Suppressor macrophage treated with lipopolysaccharide for 4 hours (primary cell): ENCODE results near the gene CASP9.
A peak's percentile ranks its signal among the peaks of the same experiment; 100 is the strongest.

Experiments
- DNase-seq: peaks from one replicate; pipeline ENCODE4 v3.0.0-alpha.2; 2020

Gene CASP9

DNA sequence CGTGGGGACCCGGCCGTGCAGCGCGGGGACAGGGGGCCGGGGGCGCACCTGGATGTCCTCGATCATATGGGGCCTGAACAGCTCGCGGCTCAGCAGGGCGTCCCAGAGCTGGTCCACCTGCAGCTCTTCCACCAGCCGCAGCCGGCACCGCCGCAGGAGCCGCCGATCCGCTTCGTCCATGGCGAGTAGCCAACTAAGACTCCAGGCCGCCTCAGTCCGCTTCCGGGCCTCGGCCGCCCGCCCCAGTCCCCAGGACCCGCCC, at the start of gene CASP9:
Gene CASP9 (minus strand): TSS at position 195 of the 262 bp plus-strand sequence. CDS start 15 bp downstream, at position 180.
- no peak for DNase-seq

DNA sequence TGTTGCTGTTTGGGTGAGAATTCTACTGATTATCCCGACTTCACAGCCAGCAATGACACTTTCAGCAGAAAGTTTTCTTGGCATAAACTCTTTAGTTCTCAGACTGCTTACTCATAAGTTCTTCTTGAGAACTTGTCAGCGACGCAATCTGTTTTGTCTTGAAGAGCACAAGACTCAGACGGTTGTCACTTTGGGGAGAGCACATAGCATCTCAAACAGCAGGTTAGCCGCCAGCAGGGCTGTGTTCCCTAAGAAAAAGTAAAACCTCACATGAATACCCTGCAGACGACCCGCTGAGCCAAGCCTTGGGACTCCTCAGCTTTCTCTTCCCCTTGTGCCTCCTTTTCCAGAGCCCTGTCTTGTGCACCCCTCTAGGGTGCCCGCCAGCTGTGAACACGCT, 49.5 kb upstream of the CASP9 start:
- DNase-seq, result no peak

DNA sequence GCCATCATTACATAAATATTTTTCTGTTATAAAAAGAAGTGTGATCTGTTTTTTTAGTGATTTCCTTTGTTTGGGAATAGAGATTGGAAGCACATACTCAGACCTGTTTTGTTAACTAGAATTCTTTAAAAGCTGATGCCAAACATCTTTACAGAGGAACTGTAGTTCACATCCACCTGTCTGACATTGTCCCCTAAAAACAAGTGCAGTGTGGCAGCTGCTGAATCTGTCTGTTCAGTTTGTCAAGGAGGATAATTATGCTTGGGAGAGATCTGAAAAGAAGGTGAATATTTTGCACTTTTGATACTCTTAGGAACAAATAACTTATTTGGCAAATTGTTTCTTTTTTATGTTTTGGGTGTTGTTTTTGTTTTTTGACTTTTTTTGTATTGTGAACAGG, 47.3 kb upstream of the CASP9 start:
- DNase-seq, result no peak

DNA sequence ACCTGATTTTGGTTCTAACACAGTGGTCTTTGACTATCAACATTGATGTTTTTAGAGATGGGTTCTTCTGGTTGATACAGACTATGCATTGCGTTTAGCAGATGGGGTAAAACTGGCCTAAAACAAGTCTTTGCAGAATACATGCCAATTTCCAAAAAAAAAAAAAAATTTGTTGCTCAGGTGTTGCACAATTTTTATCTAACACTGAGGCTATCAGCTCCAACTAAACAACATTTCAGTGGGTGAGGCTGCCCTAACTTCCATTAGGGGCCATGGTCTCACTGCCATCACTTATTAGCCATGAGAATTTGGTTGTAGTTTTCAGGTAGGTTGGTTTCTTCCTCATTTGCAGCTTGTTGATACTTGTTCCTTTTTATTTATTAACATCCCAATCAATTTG, 46.8 kb upstream of the CASP9 start:
- no peak for DNase-seq

DNA sequence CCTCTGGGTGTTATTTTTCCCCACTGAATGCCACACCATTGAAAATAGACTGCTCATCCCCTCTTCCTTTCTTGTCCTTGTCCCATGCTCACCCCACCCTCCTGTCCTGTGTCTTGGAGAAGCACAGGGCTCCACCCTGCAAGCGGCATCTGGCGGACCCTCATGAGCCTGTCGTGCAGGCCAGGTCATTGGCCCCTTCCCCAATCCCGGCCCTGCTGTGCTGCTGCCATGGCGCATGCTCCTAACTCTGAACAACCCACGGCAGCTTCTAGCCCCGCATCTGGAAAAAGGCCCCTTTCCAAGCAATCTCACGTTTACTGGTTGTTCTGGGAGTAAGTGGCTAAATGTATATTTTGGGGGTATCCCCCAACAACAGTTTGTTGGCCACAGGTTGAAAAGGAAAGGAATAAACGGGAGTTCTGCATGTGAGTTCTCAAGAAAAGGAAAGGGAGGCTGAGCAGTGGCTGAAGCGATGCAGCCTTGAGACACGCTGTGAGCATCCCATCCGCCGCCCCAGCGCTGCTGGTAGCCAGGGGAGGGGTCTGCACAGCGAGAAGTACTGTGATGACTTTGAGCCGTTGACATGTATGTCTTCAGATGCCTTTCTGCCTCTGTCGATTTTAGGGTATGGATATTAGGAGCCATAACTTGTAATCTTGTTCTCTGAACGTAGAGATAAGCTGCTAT, 44.5 kb upstream of the CASP9 start:
- no peak for DNase-seq

DNA sequence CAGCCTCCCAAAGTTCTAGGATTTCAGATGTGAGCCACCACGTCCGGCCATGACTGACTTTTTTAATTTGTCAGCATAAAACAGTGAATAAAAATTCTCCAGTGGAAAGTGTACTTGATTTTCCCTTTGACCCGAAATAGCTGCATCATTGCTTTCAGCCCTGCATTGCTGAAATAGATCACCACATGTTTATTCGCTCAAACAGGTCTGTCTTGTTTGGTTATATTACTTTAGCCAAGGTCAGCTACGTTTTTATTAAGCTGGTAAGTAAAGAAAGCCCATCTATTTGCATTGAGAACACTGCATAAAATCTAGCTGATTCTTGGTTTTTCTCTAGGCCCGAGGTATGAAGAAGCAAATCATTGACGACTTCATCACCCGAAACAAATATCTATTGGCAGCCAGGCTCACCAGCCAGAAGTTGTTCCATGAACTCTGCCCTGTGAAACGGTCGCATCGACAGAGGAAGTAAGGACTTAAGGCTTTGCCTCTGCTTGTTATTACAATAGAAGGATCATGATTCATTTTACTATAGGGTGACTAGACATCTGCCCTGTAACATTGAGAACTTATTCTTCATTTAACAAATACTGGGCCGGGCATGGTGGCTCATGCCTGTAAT, 35.3 kb upstream of the CASP9 start:
- no peak for DNase-seq

DNA sequence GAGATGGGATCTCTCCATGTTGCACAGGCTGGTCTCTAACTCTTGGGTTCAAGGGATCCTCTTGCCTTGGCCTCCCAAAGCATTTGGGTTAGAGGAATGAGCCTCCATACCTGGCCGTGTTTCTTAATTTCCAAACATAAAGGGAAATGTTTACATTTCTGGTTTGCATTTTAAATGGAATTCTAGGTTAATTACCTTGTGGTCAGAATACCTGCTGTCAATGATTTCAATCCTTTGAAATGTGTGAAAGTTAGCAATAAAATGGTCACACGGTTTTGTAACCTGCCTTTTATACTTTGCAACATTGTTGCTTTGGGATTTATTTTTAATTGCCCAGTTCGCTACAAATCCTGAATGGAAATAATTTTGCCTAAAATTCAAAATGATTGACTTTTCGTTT, 34.5 kb upstream of the CASP9 start:
- DNase-seq, result no peak

DNA sequence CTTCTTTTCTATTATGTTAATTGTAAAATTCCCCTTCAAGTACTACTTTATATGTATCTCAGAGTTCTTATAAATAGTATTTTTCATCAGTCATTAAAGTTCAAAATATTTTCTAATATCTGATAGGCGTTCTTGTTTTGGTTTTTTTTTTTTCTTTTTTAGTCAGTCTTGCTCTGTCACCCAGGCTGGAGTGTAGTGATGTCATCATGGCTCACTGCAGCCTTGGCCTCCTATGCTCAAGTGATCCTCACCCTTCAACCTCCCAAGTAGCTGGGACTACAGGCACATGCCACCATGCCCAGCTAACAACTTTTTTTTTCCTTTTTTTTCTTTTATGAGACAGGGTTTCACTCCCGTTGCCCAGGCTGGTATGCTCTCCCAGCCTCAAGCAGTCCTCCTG, 33.6 kb upstream of the CASP9 start:
- no peak for DNase-seq

DNA sequence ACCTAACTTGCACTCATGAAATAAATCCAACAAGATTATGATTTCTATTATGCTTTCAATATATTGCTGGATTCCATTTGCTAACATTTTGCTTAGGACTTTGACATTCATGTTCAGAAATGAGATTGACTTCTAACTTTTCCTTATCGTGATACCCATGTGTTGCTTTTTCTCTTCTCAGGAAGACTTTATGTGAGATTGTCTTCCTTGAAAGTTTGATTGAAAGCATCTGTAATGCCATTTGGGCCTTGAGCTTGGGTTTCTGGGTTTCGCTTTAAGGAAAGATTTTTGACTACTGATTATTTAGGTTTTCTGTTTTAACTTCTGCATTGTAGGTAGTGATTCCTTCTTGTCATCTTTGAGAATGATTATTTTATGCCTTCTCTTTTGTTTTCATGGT, 33.0 kb upstream of the CASP9 start:
- DNase-seq, result no peak

DNA sequence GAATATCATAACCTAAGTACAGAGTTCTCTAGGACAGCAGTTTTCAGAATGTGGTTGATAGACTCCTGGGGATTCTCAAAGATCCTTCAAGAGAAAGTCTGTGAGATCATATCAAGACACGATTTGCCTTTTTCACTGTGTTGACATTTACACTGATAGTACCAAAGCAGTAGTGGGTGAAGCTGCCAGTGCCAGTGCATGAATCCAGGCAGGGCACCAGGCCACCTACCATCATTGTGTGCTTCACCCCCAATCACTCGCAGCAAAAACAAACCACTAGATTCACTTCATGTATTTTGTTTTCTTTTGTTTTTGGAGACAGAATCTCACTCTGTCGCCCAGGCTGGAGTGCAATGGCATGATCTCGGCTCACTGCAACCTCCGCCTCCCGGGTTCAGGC, 26.6 kb upstream of the CASP9 start:
- DNase-seq, result no peak

DNA sequence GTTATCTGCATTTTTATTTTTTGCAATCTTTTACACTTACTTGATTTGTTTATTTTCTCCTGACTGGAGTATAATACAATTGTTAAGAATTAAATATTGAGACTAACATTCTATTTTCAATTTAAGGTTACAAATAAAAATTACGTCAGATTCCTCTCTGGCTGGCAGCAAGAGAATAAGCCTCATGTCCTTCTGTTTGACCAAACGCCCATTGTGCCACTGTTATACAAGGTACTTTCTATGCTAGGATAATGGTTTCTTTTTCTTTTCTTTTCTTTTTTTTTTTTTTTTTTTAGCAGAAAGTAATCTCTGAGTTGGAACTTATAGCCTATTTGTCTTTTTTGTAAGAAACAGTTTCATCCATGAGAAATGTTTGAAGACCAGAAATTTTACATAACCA, 22.6 kb upstream of the CASP9 start:
- DNase-seq, result no peak

DNA sequence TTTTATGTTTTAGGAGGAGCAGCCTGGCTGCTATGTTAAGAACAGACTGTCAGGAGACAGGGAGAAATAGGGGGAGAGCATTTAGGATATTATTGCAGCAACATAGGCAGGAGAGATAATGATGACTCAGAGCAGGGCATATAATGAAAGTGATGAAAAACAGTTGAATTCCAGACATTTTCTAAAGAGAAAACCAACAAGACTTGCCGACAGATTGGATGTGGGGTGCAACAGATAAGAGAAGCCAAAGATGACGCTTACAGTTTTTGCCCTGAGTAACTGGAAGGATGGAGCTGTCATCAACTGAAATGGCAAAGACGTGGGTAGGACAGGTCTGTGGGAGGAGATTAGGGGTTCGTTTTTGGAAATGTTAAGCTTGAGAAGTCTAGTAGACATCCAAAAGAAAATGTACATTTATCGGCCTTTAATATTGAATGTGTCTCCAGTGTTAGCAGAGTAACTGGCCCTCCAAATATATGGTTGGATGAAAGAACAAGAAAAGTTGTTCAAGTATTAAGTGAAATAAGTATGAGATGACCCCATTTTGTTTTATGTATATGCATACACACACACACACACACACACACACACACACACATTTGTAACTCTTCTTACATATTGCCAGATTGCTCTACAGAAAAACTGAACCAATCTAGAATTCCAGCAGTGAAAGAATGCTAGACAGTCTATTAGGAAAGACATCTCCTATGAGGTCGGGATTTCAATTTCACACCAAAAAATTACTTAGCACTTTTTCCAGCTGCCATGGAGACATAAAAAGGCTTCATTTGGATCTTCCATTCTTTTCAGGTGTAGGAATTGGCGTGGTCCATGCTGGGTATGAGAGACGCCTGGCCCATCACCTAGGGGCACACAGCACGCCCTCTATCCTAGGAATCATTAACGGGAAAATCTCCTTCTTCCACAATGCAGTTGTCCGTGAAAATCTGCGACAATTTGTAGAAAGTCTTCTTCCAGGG, 19.9 kb upstream of the CASP9 start:
- no peak for DNase-seq

DNA sequence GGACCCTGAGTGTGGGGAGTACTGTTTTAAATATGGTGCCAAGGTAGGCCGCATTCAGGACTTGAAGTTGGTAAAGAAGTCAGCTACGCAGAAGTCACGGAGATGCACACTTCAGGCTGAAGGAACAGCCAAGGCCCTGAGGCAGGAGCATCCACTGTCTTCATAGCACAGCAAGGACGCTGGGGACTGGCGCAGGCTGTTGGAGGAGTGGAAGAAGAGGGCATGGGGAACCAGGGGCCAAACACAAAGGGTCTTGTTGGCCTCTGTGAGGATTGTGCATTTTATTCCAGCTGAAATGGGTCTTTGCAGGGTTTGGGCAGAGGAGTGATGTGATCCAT, 19.2 kb upstream of the CASP9 start:
- no peak for DNase-seq

DNA sequence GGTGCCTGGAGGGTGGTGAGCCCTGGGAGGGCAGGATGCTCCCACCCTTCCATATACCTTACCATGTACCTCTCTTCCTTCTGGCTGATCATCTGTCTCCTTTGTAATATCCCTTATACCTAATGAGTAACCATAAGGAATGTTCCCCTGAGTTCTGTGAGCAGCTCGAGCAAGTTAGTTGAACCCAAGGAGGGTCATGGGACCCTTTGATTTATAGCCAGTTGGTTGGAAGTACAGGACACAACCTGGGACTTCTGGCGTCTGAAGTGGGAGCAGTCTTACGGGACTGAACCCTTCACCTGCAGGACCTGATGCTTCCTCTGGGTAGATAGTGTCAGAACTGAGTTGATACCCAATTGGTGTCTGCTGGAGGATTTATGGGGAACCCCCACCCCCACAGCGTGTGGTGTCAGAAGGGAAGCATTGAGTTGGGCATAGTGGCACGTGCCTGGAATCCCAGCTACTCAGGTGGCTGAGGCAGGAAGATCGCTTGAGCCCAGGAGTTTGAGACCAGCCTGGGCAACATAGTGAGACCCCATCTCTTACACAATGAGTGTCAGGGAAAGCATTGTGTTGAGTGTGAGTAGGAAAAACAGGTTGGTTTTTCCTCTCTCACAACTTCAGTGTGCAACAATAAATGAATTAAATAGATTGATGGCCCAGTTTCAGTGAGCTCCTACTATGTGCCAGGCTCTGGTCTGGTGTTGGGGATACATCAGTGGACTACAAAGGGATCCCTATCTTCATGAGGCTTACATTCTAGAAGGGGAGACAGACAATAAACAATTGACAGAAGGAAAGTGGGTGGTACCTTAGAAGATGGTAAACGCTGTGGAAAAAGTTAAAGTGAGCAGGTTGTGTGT, 18.6 kb upstream of the CASP9 start:
- no peak for DNase-seq

DNA sequence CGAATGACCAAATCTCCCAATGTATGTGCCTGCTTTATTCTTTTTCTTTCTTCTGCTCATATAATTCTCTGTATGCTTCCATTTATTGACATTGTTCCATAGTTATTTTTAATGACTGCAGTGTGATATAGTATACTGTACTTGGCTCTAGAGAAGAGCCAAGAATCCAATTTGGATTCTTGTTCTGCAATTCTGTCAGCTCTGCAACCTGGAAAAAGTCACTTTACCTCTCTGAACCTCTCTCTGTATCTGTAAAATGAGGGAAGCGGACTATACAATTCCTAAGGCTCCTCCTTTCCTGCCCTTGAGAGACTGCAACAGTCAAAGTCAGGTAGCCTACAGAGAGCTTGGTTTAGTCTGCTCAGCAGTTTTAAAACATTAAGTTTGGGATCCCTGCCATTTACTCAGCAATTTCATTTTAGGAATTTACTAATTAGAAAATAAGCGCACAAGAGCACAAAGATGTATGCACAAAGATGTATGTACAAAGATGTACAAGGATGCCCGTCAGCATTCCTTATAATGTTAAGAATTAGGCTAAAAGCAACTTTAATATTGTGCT, 17.3 kb upstream of the CASP9 start:
- no peak for DNase-seq

DNA sequence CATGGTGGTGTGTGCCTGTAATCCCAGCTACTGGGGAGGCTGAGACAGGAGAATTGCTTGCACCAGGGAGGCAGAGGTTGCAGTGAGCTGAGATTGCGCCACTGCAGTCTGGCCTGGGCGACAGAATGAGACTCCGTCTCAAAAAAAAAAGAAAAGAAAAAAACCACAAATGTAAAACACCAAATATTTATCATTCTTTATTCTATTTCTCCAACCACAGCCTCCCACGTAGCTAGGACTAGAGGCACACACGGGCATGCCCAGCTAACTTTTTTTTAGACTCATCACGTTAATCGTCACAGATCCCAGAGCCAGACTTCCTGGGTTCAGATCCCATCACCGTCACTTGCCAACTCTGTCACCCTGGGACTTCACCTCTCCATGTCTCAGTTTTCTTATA, 16.2 kb upstream of the CASP9 start:
- no peak for DNase-seq

DNA sequence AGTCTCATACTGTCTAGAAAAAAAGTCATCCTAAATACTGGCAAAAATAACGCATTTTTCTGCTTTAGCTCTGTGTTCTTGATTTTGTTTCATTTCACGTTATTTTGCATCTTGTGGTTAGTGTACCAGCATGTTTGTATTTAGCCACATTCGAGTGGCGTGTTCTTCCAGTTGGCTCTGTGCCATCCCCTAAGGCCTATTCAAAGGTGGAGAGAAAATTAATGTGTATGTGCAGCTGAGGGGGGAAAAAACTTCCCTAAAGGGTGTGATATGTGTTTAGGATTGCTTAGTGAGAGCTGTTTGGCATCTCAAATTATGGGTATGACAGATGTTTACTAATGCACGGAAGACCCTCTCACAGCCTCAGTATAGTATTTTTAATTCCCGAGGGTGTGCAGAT, 14.8 kb upstream of the CASP9 start:
- no peak for DNase-seq

DNA sequence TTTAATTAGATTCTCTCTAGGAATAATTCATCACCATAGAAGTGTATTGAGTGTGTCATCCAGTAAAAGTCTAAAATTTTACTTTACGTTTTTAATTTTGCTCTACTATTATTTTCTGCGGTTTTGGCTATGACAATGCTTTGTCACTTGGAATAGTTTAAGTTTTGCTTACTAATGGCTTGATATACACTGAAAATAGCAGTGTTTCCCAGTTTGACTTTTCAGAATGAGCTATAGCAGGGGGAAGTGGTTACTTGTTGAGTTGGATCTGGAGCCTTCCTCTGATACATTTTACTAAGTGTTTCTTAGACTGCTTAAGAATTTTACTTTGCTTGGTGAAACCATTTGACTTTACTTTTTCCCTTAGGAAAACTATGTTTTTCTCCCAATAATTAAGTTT, 7.7 kb upstream of the CASP9 start:
- peak; percentile 51 for DNase-seq

DNA sequence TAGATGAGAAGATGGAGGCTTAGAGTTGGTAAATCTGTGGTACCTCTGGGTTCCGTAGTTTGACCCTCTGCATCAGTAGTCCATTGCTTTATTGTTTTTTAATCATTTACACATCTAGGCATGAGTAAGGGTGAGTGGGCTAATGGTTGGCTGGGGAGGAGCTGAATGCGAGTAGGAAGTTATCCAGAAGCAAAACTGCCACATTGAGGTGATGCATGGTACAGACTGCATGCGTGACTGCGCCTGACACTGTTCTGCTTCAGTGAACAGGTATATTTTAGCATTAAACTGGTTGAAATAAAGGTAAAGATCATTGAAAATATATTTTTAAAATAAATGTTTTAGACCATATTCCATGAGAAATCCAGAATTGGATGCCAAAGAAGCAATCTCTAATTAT, 7.0 kb upstream of the CASP9 start:
- DNase-seq, result no peak

DNA sequence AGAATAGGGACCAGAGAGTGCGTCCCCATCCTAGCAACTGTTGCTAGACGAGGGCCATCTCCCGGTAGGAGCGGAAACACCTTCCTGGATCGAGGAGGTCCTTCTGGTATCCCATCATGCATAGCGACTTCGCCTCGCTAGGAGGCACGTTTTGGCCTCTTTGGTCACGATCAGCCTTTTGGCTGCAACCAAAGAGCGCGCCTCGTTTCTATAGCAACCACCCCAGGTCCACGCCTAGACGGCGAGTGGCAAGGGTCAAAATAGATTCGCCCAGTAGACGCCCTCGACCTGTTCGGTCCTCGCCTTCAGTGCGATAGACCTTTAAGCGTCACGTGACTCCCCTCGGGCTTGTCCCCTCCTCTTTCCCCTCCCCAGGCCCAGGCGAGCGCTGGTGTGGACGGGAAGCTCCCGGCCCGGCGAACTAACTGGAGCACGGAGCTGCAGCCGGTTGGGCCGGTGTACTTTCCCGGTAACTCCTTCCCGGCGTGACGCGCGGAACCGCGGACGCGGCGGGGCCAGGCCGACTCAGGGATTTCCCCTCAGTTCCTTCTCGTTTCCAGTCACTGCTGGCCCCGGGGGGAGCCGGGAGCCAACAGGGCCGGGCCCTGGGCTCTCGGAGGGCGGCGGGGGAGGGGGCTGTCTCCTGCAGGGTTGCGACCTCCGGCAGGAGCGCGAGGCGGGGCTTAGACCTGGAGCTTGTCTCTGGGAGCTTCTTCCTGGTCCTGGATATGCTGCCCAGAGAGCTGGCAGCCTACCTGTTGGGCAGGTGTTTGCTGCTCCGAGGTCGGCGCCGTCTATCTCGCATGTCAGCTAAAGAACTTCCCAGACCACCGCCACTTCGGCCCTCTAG, 2.7 kb upstream of the CASP9 start, which contains the start of gene DNAJC16:
Gene DNAJC16 (plus strand): TSS at position 359 of the 850 bp plus-strand sequence. CDS start 2,258 bp downstream, outside the sequence.
- peak; percentile 100 for DNase-seq

DNA sequence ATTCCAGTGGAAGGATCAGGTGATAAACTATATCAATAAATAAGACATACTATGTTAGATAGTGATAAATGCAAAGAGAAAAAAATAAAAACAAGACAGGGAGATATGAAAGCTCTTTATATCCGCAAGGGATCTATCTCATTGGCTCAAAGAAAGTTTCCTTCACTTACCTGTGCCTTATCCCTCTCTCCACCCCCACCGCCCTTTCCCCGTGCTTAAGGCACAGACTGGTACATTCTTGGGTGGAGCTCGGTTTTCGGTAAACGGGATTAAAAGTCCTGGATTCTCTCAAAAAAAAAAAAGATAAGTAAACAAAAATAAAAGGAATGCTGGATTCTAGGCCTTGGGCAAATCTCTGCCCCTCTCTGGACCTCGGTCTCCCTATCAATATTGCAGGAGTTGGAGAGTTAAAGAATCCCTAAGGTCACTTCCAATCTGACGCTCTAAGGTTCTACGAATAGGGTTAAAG, 2.0 kb upstream of the CASP9 start:
- DNase-seq, result no peak
